Hepatocyte (in vitro differentiated cells): ENCODE measurements around the gene GPC5.

ENCODE experiments used
- CTCF ChIP-seq: fragments of 200-600 bp; sonication (generic); IDR thresholded peaks from 2 replicates; pipeline ENCODE4 v1.5.1; 2016; ENCODE audit warnings: antibody characterized with exemption, mild to moderate bottlenecking; ENCODE audit not compliant: poor library complexity
- EZH2 ChIP-seq: fragments of 200-600 bp; sonication (generic); IDR thresholded peaks from 2 replicates; pipeline ENCODE4 v1.6.1; 2016; ENCODE audit warnings: antibody characterized with exemption, mild to moderate bottlenecking, borderline replicate concordance
- EZH2phosphoT487 ChIP-seq: fragments of 200-600 bp; sonication (generic); IDR thresholded peaks from one replicate; pipeline ENCODE4 v1.6.1; 2018; ENCODE audit warnings: antibody characterized with exemption, mild to moderate bottlenecking, low read depth, moderate library complexity; ENCODE audit not compliant: unreplicated experiment, severe bottlenecking

DNA sequence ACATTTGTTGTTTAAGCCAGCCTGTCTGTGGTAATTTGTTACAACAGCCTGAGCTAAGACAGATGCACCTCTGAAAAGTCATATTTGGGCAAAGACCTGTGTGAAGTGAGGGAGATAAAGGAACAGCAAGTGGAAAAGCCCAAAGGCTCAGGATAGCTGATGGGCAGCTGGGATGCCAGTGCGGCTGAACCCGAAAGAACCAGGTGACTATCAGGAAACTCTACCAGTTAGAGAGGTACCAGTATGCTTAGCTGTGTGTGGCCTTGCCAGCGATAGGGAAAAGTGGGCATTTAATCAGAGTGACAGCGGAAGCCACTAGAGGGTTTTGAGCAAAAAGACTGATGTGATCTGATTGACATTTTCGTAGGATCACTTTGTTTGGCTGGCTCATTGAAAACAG, 1063.4 kb downstream of the GPC5 start:
- TF ChIP-seq CTCF (no peak), EZH2 (no peak), EZH2phosphoT487 (no peak)
